NCI-H2227 (cell line): ENCODE results near the gene VPS36.
"Not testable (repeated sequence)": the region's sequence is repeated elsewhere in the genome, so short reads cannot be mapped to it uniquely, and the experiment has no call there.

Source experiments
- DNase-seq: peaks from one replicate; lab custom pipeline; 2025; ENCODE audit not compliant: unreplicated experiment; lab: John Stamatoyannopoulos, UW

VPS36 gene

GRCh38 chr13:52447354-52447753 lies 3.1 kb downstream of the VPS36 start:
- no peak for DNase-seq

GRCh38 chr13:52446265-52446664 lies 4.2 kb downstream of the VPS36 start:
- no peak for DNase-seq

- DNase-seq, result no peak
These were observed 18.0 kb downstream of the VPS36 start for GRCh38 chr13:52432456-52432855.

GRCh38 chr13:52428295-52428694 lies 22.1 kb downstream of the VPS36 start:
- no peak for DNase-seq

- DNase-seq, result no peak
These were observed 29.2 kb downstream of the VPS36 start for GRCh38 chr13:52421216-52421615.

- no peak for DNase-seq
These were observed 31.4 kb downstream of the VPS36 start for GRCh38 chr13:52419080-52419479.

- no peak for DNase-seq
These were observed 35.5 kb downstream of the VPS36 start for GRCh38 chr13:52414963-52415362.

- DNase-seq, result no peak
These were observed 36.4 kb downstream of the VPS36 start for GRCh38 chr13:52414051-52414450.

- DNase-seq, result no peak
These were observed 38.3 kb downstream of the VPS36 start for GRCh38 chr13:52412128-52412527.

GRCh38 chr13:52411629-52412028 lies 38.8 kb downstream of the VPS36 start:
- no peak for DNase-seq

GRCh38 chr13:52408071-52408658 lies 42.3 kb downstream of the VPS36 start:
- DNase-seq, result peak; percentile 1

GRCh38 chr13:52407436-52407835 lies 43.0 kb downstream of the VPS36 start:
- DNase-seq, result not testable (repeated sequence)

GRCh38 chr13:52406629-52407028 lies 43.8 kb downstream of the VPS36 start:
- no peak for DNase-seq

- DNase-seq, result peak; percentile 31
These were observed 44.5 kb downstream of the VPS36 start, which contains the start of gene THSD1 for GRCh38 chr13:52405767-52406494. Gene THSD1, minus strand, starts transcription at chr13:52406172. Its CDS starts 3,572 bp downstream, at chr13:52402600.

GRCh38 chr13:52405369-52405766 lies 45.1 kb downstream of the VPS36 start:
- no peak for DNase-seq

- DNase-seq, result no peak
These were observed 50.7 kb downstream of the VPS36 start for GRCh38 chr13:52399708-52400107.

- no peak for DNase-seq
These were observed 51.4 kb downstream of the VPS36 start for GRCh38 chr13:52399046-52399445.

- no peak for DNase-seq
These were observed 54.7 kb downstream of the VPS36 start for GRCh38 chr13:52395704-52396103.

GRCh38 chr13:52394586-52394985 lies 55.8 kb downstream of the VPS36 start:
- DNase-seq, result no peak

GRCh38 chr13:52393572-52394357 lies 56.7 kb downstream of the VPS36 start:
- no peak for DNase-seq

- DNase-seq, result no peak
These were observed 62.7 kb downstream of the VPS36 start for GRCh38 chr13:52387721-52388120.

- DNase-seq, result no peak
These were observed 64.6 kb downstream of the VPS36 start for GRCh38 chr13:52385870-52386269.
